HepG2 (cell line): ENCODE results near the gene CDKN2C. TPM values are rescaled to one million over a fixed set of nuclear protein-coding genes. Genes with fewer than 3 reads are reported as not detected.
A peak's percentile ranks its signal among the peaks of the same experiment; 100 is the strongest.

Experiments used
- ATAC-seq: fragments of 200-7000 bp; cut with Tn5 transposase; 3 replicates; pipeline ENCODE4 v1.9.1; 2020; ENCODE audit warnings: mild to moderate bottlenecking, moderate library complexity
- BruUV-seq: library from RNA; stranded (reverse); fragments of 400-500 nt; replicated peaks from 2 replicates; lab custom pipeline; 2021; lab: Mats Ljungman, UMichigan
- CTCF ChIA-PET: fragments of 300-600 bp; formaldehyde crosslinking; extraction: SDS; loops from one replicate; lab custom pipeline; 2021; ENCODE audit warnings: low total read pairs, inconsistent platforms, low intra/inter-chr PET ratio; lab: Yijun Ruan, JAX
- POLR2A ChIA-PET: fragments of 350-600 bp; sonication (Branson Sonifier 250); formaldehyde crosslinking; loops from one replicate; lab custom pipeline; 2020; ENCODE audit warnings: antibody characterized with exemption, inconsistent platforms; lab: Yijun Ruan, JAX
- DNase-seq: peaks from one replicate; pipeline ENCODE4 v3.0.0-alpha.2; 2015; ENCODE audit warnings: low spot score
- FAIRE-seq: peaks from 3 replicates; lab custom pipeline; 2011; peaks lifted over from hg19 to GRCh38; lab: Jason Lieb, UNC
- H2AFZ ChIP-seq: one replicate; pipeline ENCODE4 v1.6.1; 2011; ENCODE audit warnings: low read length, inconsistent platforms
- H3K27ac ChIP-seq: fragments of 300-600 bp; 3 replicates; pipeline ENCODE4 v1.8.0; 2011; ENCODE audit warnings: mixed run types, mild to moderate bottlenecking, mixed read lengths, low read length, inconsistent platforms; ENCODE audit not compliant: insufficient read depth; ENCODE audit errors: extremely low read length
- H3K27me3 ChIP-seq, 2 experiments: fragments of 200-600 bp in 1 of 2; 2 replicates in 1 of 2; 3 replicates in 1 of 2; pipeline versions ENCODE4 v1.6.0 to v1.8.0; 2011; ENCODE audit warnings: low read length in 2 of 2, mild to moderate bottlenecking in 2 of 2, moderate library complexity in 2 of 2, inconsistent platforms in 1 of 2; ENCODE audit not compliant: insufficient read depth in 2 of 2, control insufficient read depth in 1 of 2
- H3K36me3 ChIP-seq, 2 experiments: fragments of 200-600 bp in 1 of 2; replicated peaks in 1 of 2; 2 replicates in 1 of 2; 3 replicates in 1 of 2; pipeline versions ENCODE4 v1.5.1 to v1.8.0; 2011; ENCODE audit warnings: low read length in 2 of 2, inconsistent platforms in 1 of 2; ENCODE audit not compliant: insufficient read depth in 2 of 2, control insufficient read depth in 1 of 2
- H3K4me1 ChIP-seq: 2 replicates; pipeline ENCODE4 v1.5.1; 2012; ENCODE audit warnings: low read length, inconsistent platforms; ENCODE audit not compliant: insufficient read depth
- H3K4me2 ChIP-seq: 2 replicates; pipeline ENCODE4 v1.6.0; 2011; ENCODE audit warnings: low read depth, low read length, inconsistent platforms
- H3K4me3 ChIP-seq, 3 experiments: fragments of 200-600 bp in 1 of 3; sonication (generic), shearing (Covaris generic) in 1 of 3; replicated peaks in 1 of 3; 2 replicates each; pipeline ENCODE4 v1.5.1; 2011 to 2016; ENCODE audit warnings: low read length in 3 of 3, inconsistent platforms in 2 of 3, low read depth in 2 of 3, mild to moderate bottlenecking in 2 of 3, control low read depth in 1 of 3, mixed read lengths in 1 of 3; ENCODE audit not compliant: insufficient read depth in 1 of 3
- H3K79me2 ChIP-seq: one replicate; pipeline ENCODE4 v1.6.1; 2011; ENCODE audit warnings: low read length, inconsistent platforms; ENCODE audit not compliant: insufficient read depth
- H3K9ac ChIP-seq: 2 replicates; pipeline ENCODE4 v1.6.0; 2011; ENCODE audit warnings: mild to moderate bottlenecking, low read depth, low read length, inconsistent platforms; ENCODE audit not compliant: insufficient read depth
- H3K9me3 ChIP-seq: 2 replicates; pipeline ENCODE4 v1.5.1; 2012; ENCODE audit warnings: mild to moderate bottlenecking, low read length
- H4K20me1 ChIP-seq: 2 replicates; pipeline ENCODE4 v1.6.0; 2011; ENCODE audit warnings: inconsistent platforms, mild to moderate bottlenecking, low read length, moderate library complexity; ENCODE audit not compliant: insufficient read depth
- ELK4 ChIP-seq: sonication (generic); formaldehyde crosslinking; IDR thresholded peaks from 2 replicates; pipeline ENCODE4 v1.9.0; 2021; ENCODE audit warnings: missing genetic modification reagents, borderline replicate concordance
- FOXK2 ChIP-seq: fragments of 450-650 bp; IDR thresholded peaks from 2 replicates; pipeline ENCODE4 v1.6.1; 2016
- HDAC1 ChIP-seq: sonication (generic); formaldehyde crosslinking; IDR thresholded peaks from 2 replicates; pipeline ENCODE4 v1.5.1; 2020; ENCODE audit warnings: mild to moderate bottlenecking, missing genetic modification reagents
- MAZ ChIP-seq, 2 experiments: sonication (generic) in 1 of 2; formaldehyde crosslinking in 1 of 2; IDR thresholded peaks; 2 replicates each; pipeline versions ENCODE4 v1.5.0 to v1.6.1; 2012 to 2020; ENCODE audit warnings: low read depth in 2 of 2, mild to moderate bottlenecking in 2 of 2, borderline replicate concordance in 1 of 2, improper control_type of control experiment in 1 of 2, low read length in 1 of 2, missing genetic modification reagents in 1 of 2, moderate library complexity in 1 of 2
- NFRKB ChIP-seq: fragments of 450-650 bp; IDR thresholded peaks from 2 replicates; pipeline ENCODE4 v1.6.1; 2017
- PATZ1 ChIP-seq: sonication (generic); formaldehyde crosslinking; IDR thresholded peaks from 2 replicates; pipeline ENCODE4 v1.4.0; 2020; ENCODE audit warnings: missing genetic modification reagents
- PAXIP1 ChIP-seq: sonication (generic); formaldehyde crosslinking; conservative IDR thresholded peaks from 2 replicates; pipeline ENCODE4 v1.4.0; 2020; ENCODE audit warnings: mild to moderate bottlenecking, missing genetic modification reagents, moderate library complexity
- RAD21 ChIP-seq: fragments of 450-650 bp; formaldehyde crosslinking; IDR thresholded peaks from 2 replicates; pipeline ENCODE4 v1.5.0; 2020; ENCODE audit warnings: mild to moderate bottlenecking
- SIX4 ChIP-seq: sonication (generic); formaldehyde crosslinking; IDR thresholded peaks from 2 replicates; pipeline ENCODE4 v1.4.0; 2020; ENCODE audit warnings: missing genetic modification reagents
- YY1 ChIP-seq: IDR thresholded peaks from 2 replicates; pipeline ENCODE4 v1.6.1; 2011; ENCODE audit warnings: low read length, low read depth, moderate library complexity, mild to moderate bottlenecking; ENCODE audit not compliant: insufficient read depth, insufficient replicate concordance
- ZFX ChIP-seq: sonication (generic); formaldehyde crosslinking; IDR thresholded peaks from 2 replicates; pipeline ENCODE4 v1.4.0; 2020; ENCODE audit warnings: mild to moderate bottlenecking, low read depth, missing genetic modification reagents, moderate library complexity
- ZNF18 ChIP-seq: sonication (generic); formaldehyde crosslinking; IDR thresholded peaks from 2 replicates; pipeline ENCODE4 v1.8.0; 2022; ENCODE audit warnings: mild to moderate bottlenecking, missing genetic modification reagents; ENCODE audit not compliant: insufficient replicate concordance
- ZSCAN25 ChIP-seq: sonication (generic); formaldehyde crosslinking; IDR thresholded peaks from 2 replicates; pipeline ENCODE4 v1.8.0; 2022; ENCODE audit warnings: mild to moderate bottlenecking, missing genetic modification reagents
- WGBS: methylation state at CpG from one replicate; pipeline ENCODE4 v1.1.6; 2017; ENCODE audit warnings: low lambda C conversion rate; 5-methylcytosine and 5-hydroxymethylcytosine counted together
- in situ Hi-C: cut with HindIII; loops from 2 replicates; pipeline ENCODE4 v1.10.0; 2017; ENCODE audit warnings: low pct_unique_long_range_greater_than_20kb; ENCODE audit not compliant: extremely low pct_ligation_motif_present
- intact Hi-C: fragments of 100-400 bp; cut with micrococcal nuclease; formaldehyde crosslinking; loops from one replicate; pipeline ENCODE4 v1.10.0; 2022; ENCODE audit not compliant: unreplicated experiment
- polyA plus RNA-seq, 8 experiments: library from polyadenylated mRNA; depleted of rRNA in 3 of 8; stranded (reverse) in 7 of 8; unstranded in 1 of 8; fragments of >200 nt; fragmentation: Illumina TruSeq in 4 of 8; extraction: Trizol in 4 of 8; gene quantifications; 2 replicates each; pipeline versions ENCODE4 v1.2.1 to v1.2.3, GENCODE V29; 2011 to 2016; ENCODE audit warnings: low read depth in 4 of 8, missing spikeins in 1 of 8, mixed read lengths in 1 of 8; ENCODE audit not compliant: insufficient read depth in 1 of 8
- total RNA-seq, 5 experiments: library from RNA; depleted of rRNA; stranded (reverse); fragments of >200 nt; fragmentation: Illumina TruSeq; extraction: Trizol; gene quantifications; 2 replicates each; pipeline ENCODE4 v1.2.3, GENCODE V29; 2016; ENCODE audit warnings: low read depth in 1 of 5

The CDKN2C gene
- total and polyA plus RNA-seq, 2 of the 13 experiments (the other 11 are each of a cell fraction or from before 2014, with no cell fraction given): 7.8 to 13.7 TPM

GRCh38 chr1:50978852-50979781, 9.1 kb downstream of the CDKN2C start:
- Histone ChIP-seq H3K4me1 (peaks cover 21% of the 10 kb centered on the region), H3K79me2 (peaks cover 24% of the 10 kb centered on the region), H3K9me3 (no peaks in the 10 kb centered on the region), H3K27me3 (no peaks in the 10 kb centered on the region; a peak in 1 of 5 replicates), H3K36me3 (peaks cover 0 to under 1% of the 10 kb centered on the region in 2 experiments; a peak in 1 of 5 replicates), H3K9ac (peak overlapping the region; percentile 90), H3K27ac (peak overlapping the region; percentile 93), H3K4me2 (peak overlapping the region; percentile 77), H2AFZ (peak overlapping the region; percentile 32), H3K4me3 (peak overlapping the region; percentile 75 to 95 (median 89)), H4K20me1 (no peaks in the 10 kb centered on the region)
- 3% methylated on average over 10 of the region's 10 CpGs for WGBS
- CTCF ChIA-PET: interaction anchor here (1.3 kb wide), 1 partner anchor 50 kb away, joined by 3 read pairs; no protein-coding TSS in a partner anchor
- FAIRE-seq: peak; percentile 50
- ATAC-seq: peak; percentile 73
- intact Hi-C loops: no loop called here
- POLR2A ChIA-PET: interaction anchor here (3.4 kb wide), 1 partner anchor 10 kb away, joined by 37 read pairs; the partner anchor contains the start of gene CDKN2C
- DNase-seq: peak; percentile 73
- BruUV-seq: TSS peak; percentile 65
- in situ Hi-C loops: loop anchor here (5.0 to 10.0 kb wide), 2 partner anchors 56 to 202 kb away; no protein-coding TSS in a partner anchor
- no peak for TF ChIP-seq MAZ (IDR thresholded peaks at IDR 0.05; ENCODE audit: borderline replicate concordance, low read depth, low read length)
- no peak for TF ChIP-seq MAZ (CRISPR knock-in tag; IDR thresholded peaks at IDR 0.05; ENCODE audit: low read depth)
- TF ChIP-seq ZFX (CRISPR knock-in tag): no peak; the same call in 1 of the 2 replicates
- no peak for TF ChIP-seq ZSCAN25 (CRISPR knock-in tag)
- peak; percentile 85 for TF ChIP-seq YY1
- no peak for TF ChIP-seq ELK4 (CRISPR knock-in tag)
- no peak for TF ChIP-seq NFRKB
- TF ChIP-seq ZNF18 (CRISPR knock-in tag): no peak
- TF ChIP-seq PATZ1 (CRISPR knock-in tag): peak; percentile 16; the same call in 1 of the 2 replicates
- no peak for TF ChIP-seq SIX4 (CRISPR knock-in tag)
- no peak for TF ChIP-seq PAXIP1 (CRISPR knock-in tag)
- TF ChIP-seq HDAC1 (CRISPR knock-in tag): no peak
- TF ChIP-seq FOXK2: no peak
- no peak for TF ChIP-seq RAD21 (CRISPR knock-in tag)
